ENCODE results near the gene DPT. TPM values are rescaled to one million over a fixed set of nuclear protein-coding genes. Genes with fewer than 3 reads are reported as not detected.

Gene DPT
- total RNA-seq, 1 donor = not detected

- no peaks in the 10 kb centered on the region for H3K9me3 ChIP-seq (ENCODE audit: low read depth, low read length)
Observed at GRCh38 chr1:168672278-168672677, 56.7 kb downstream of the DPT start.

GRCh38 chr1:168671782-168672181, 57.2 kb downstream of the DPT start:
- no peak overlapping the region for H3K4me3 ChIP-seq (ENCODE audit: low read length)
- H3K4me1 ChIP-seq (ENCODE audit: insufficient read depth, low read length) = no peaks in the 10 kb centered on the region
- no peaks in the 10 kb centered on the region for H3K9me3 ChIP-seq (ENCODE audit: low read depth, low read length)
- H3K27me3 ChIP-seq (ENCODE audit: insufficient read depth, low read length) = no peaks in the 10 kb centered on the region

More at GRCh38 chr1:168672278-168672677, 56.7 kb downstream of the DPT start:
- Histone ChIP-seq H3K4me1 (ENCODE audit: insufficient read depth, low read length) (no peaks in the 10 kb centered on the region), H3K27me3 (ENCODE audit: insufficient read depth, low read length) (no peaks in the 10 kb centered on the region), H3K4me3 (ENCODE audit: low read length) (no peak overlapping the region)

GRCh38 chr1:168665975-168666374, 63.0 kb downstream of the DPT start:
- no peaks in the 10 kb centered on the region for H3K27me3 ChIP-seq (ENCODE audit: insufficient read depth, low read length)
- H3K4me3 ChIP-seq (ENCODE audit: low read length) = no peak overlapping the region
- no peaks in the 10 kb centered on the region for H3K4me1 ChIP-seq (ENCODE audit: insufficient read depth, low read length)
- H3K9me3 ChIP-seq (ENCODE audit: low read depth, low read length) = no peaks in the 10 kb centered on the region

- H3K4me3 ChIP-seq (ENCODE audit: low read length) = no peak overlapping the region
- H3K27me3 ChIP-seq (ENCODE audit: insufficient read depth, low read length) = no peaks in the 10 kb centered on the region
- H3K4me1 ChIP-seq (ENCODE audit: insufficient read depth, low read length) = no peaks in the 10 kb centered on the region
Observed at GRCh38 chr1:168664069-168664834, 64.8 kb downstream of the DPT start.

GRCh38 chr1:168656485-168656884, 72.5 kb downstream of the DPT start:
- no peaks in the 10 kb centered on the region for H3K9me3 ChIP-seq (ENCODE audit: low read depth, low read length)
- no peaks in the 10 kb centered on the region for H3K27me3 ChIP-seq (ENCODE audit: insufficient read depth, low read length)
- H3K4me1 ChIP-seq (ENCODE audit: insufficient read depth, low read length) = no peaks in the 10 kb centered on the region
- no peak overlapping the region for H3K4me3 ChIP-seq (ENCODE audit: low read length)

More at GRCh38 chr1:168664069-168664834, 64.8 kb downstream of the DPT start:
- no peaks in the 10 kb centered on the region for H3K9me3 ChIP-seq (ENCODE audit: low read depth, low read length)

- H3K4me1 ChIP-seq (ENCODE audit: insufficient read depth, low read length) = no peaks in the 10 kb centered on the region
- H3K9me3 ChIP-seq (ENCODE audit: low read depth, low read length) = no peaks in the 10 kb centered on the region
- no peaks in the 10 kb centered on the region for H3K27me3 ChIP-seq (ENCODE audit: insufficient read depth, low read length)
- no peak overlapping the region for H3K4me3 ChIP-seq (ENCODE audit: low read length)
Observed at GRCh38 chr1:168654198-168654915, 74.6 kb downstream of the DPT start.

- Histone ChIP-seq H3K4me3 (ENCODE audit: low read length) (no peak overlapping the region), H3K4me1 (ENCODE audit: insufficient read depth, low read length) (no peaks in the 10 kb centered on the region), H3K9me3 (ENCODE audit: low read depth, low read length) (no peaks in the 10 kb centered on the region), H3K27me3 (ENCODE audit: insufficient read depth, low read length) (no peaks in the 10 kb centered on the region)
Observed at GRCh38 chr1:168653567-168653966, 75.4 kb downstream of the DPT start.

- Histone ChIP-seq H3K27me3 (ENCODE audit: insufficient read depth, low read length) (no peaks in the 10 kb centered on the region), H3K4me3 (ENCODE audit: low read length) (no peak overlapping the region), H3K9me3 (ENCODE audit: low read depth, low read length) (no peaks in the 10 kb centered on the region), H3K4me1 (ENCODE audit: insufficient read depth, low read length) (no peaks in the 10 kb centered on the region)
Observed at GRCh38 chr1:168645721-168646120, 83.3 kb downstream of the DPT start.

Other genes starting within 250 kb of the DPT start
- gene XCL2, start 185.2 kb downstream of the DPT start, total RNA-seq = 12.7 TPM
- gene XCL1, start 152.6 kb downstream of the DPT start, total RNA-seq = 1.7 TPM

Measured in mononuclear cell (primary cell).